Keratinocyte (primary cell): ENCODE measurements around the gene GALNT2.

ENCODE experiments used
- CTCF ChIP-seq, 3 experiments: IDR thresholded peaks in 1 of 3; conservative IDR thresholded peaks in 1 of 3; optimal IDR thresholded peaks in 1 of 3; 2 replicates in 2 of 3; 3 replicates in 1 of 3; pipeline versions ENCODE3 to v1.5.1; 2011; ENCODE audit warnings: low read length in 3 of 3, mild to moderate bottlenecking in 3 of 3, moderate library complexity in 2 of 3, control low read depth in 1 of 3, inconsistent platforms in 1 of 3; ENCODE audit not compliant: insufficient read depth in 2 of 3; ENCODE audit errors: extremely low read depth in 1 of 3
- EZH2 ChIP-seq: IDR thresholded peaks from one replicate; pipeline ENCODE4 v1.6.1; 2012; ENCODE audit warnings: inconsistent platforms, mild to moderate bottlenecking, low read length, moderate library complexity

GRCh38 chr1:230100932-230101331 lies 33.9 kb downstream of the GALNT2 start:
- TF ChIP-seq CTCF (optimal IDR thresholded peaks at IDR 0.05 in 1 of 3, IDR thresholded peaks at IDR 0.05 in 1 of 3, conservative IDR thresholded peaks at IDR 0.05 in 1 of 3; ENCODE audit: extremely low read depth in 1 of 3, insufficient read depth in 2 of 3, low read length in 3 of 3) (no peak), EZH2 (no peak)
